Sciatic nerve (tissue), 2 donors: ENCODE data around the gene TMCO4. TPM values are rescaled to one million over a fixed set of nuclear protein-coding genes. Genes with fewer than 3 reads are reported as not detected.
A peak's percentile ranks its signal among the peaks of the same experiment; 100 is the strongest.

Experiments used
- ATAC-seq: fragments of 200-7000 bp; cut with Tn5 transposase; one replicate; pipeline ENCODE4 v1.9.1; 2020; ENCODE audit warnings: mild to moderate bottlenecking, moderate library complexity
- DNase-seq: peaks from one replicate; pipeline ENCODE4 v3.0.0-alpha.2; 2020; ENCODE audit warnings: low spot score
- intact Hi-C: fragments of 100-400 bp; cut with DNase I; formaldehyde crosslinking; loops from one replicate; pipeline ENCODE4 v1.14.2; 2022
- total RNA-seq: library from RNA; stranded (reverse); fragmentation: NEBNext Ultra II Directional; extraction: Animal tissue kit (Norgen Biotek cat#: 25700); gene quantifications from one replicate; pipeline ENCODE4 v1.2.1, GENCODE V29; 2021
- donor health status: DM: no; HTN: no; CAD: no.
- donor health status: DM: no; HTN: no; CAD: no.

Gene TMCO4
- total RNA-seq, 1 donor from 2014 or later = 23.0 TPM

GRCh38 chr1:19706136-19706535 is 93.6 kb downstream of the TMCO4 start:
- intact Hi-C loops = no loop called here
- no peak for DNase-seq
- ATAC-seq = no peak

GRCh38 chr1:19705464-19705863 is 94.3 kb downstream of the TMCO4 start:
- no peak for ATAC-seq
- intact Hi-C loops = no loop called here
- DNase-seq = no peak

GRCh38 chr1:19704247-19705113 is 95.2 kb downstream of the TMCO4 start:
- peak; percentile 86 for DNase-seq
- intact Hi-C loops = no loop called here
- ATAC-seq = peak; percentile 91

DNA sequence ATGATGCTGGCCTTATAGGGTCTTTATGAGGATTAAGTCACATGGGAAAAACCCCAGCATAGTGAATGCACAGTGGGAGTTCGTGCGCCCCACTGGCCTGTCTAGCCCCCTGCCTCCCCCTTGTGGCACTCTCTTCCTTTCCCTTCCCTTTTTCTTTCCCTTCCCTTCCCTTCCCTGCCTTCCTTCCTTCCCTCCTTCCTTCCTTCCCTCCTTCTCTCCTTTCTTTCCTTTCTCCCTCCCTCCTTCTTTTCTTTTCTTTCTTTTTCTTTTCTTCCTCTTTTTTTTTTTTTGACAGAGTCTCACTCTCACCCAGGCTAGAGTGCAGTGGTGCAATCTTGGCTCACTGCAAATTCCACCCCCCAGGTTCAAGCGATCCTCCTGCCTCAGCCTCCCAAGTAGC is 96.4 kb downstream of the TMCO4 start:
- intact Hi-C loops = no loop called here
- DNase-seq = no peak
- no peak for ATAC-seq

GRCh38 chr1:19700079-19700777 is 99.5 kb downstream of the TMCO4 start:
- intact Hi-C loops = no loop called here
- no peak for DNase-seq
- no peak for ATAC-seq

GRCh38 chr1:19698181-19698580 is 101.5 kb downstream of the TMCO4 start:
- intact Hi-C loops = no loop called here
- no peak for DNase-seq
- ATAC-seq = no peak

- DNase-seq (no peak), ATAC-seq (no peak)
- intact Hi-C loops = no loop called here
Measured at GRCh38 chr1:19696820-19697219, 102.9 kb downstream of the TMCO4 start.

DNA sequence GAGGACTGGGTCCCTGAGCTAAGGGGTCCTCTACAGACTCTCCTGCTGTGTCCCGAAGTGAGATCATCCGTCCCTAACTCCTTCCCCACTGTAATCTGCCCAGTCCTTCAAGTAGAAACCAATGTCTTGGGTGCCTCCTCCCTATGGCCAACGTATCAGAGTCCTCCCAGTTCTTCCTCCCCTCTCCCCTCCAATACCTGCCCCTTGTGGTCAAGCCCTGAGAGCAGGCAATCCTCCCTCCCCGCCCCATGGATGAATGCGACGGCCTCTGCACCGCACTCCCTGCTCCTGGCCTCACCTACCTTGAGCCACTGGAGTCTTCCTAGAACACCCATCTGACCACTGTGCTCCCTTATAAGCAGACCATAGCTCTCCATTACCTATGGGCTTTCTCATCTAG is 103.9 kb downstream of the TMCO4 start:
- ATAC-seq = no peak
- intact Hi-C loops = no loop called here
- DNase-seq = no peak

GRCh38 chr1:19694298-19694697 is 105.4 kb downstream of the TMCO4 start:
- intact Hi-C loops = no loop called here
- DNase-seq (no peak), ATAC-seq (no peak)

- intact Hi-C loops = no loop called here
- ATAC-seq (no peak), DNase-seq (no peak)
Measured at GRCh38 chr1:19690342-19690741, 109.4 kb downstream of the TMCO4 start.

DNA sequence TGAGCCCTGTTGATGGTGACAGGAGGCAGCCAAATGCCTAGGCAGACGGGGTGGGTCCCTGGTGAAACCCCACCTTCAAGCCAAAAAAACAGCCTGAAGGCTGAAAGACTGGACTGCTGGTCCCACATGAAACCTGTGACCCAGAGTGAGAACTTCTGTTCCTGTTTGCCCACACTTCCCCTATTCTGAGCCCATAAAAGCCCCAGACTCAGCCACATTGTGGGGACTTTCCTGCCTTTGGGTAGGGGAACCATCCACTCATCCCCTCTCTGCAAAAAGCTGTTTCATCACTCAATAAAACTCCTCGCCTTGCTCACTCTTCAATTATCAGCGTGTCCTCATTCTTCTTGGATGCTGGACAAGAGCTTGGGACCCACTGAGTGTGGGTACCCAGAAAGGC is 109.9 kb downstream of the TMCO4 start:
- ATAC-seq = no peak
- intact Hi-C loops = no loop called here

DNA sequence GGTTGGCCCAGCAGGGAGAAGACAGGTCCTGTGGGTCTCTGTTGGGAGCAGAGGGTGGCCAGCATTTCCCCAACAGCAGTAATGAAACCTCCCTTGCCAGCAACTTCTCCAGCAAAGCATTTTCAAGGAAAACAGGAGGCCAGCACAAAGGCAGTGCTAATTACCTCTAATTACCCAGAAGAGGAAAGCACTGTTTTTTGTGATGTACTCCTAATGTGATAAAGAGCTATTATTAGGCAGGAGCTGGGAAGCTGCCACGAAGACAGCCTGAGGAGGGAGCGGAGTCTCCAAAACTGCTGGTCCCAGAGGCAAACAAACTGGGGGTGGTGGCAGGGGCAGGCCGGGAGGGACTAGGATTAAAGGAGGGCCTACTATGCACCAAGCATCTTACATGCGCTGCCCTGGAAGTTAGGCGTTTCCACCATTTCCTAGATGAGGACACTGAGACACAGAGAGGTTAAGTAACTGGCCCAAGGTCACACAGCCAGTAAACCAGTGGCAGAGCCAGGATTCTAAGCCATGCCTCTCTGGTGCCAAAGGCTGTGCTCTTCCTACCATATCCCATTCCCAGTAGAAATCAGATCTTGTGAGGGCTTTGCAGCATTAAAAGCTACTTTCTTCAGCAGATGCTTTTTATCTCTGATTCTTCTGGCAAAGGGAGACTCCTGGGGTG is 110.5 kb downstream of the TMCO4 start:
- ATAC-seq (no peak), DNase-seq (no peak)
- intact Hi-C loops = no loop called here

More for the DNA sequence above, 109.9 kb downstream of the TMCO4 start:
- no peak for DNase-seq

- ATAC-seq = no peak
- intact Hi-C loops = no loop called here
- DNase-seq = no peak
Measured at GRCh38 chr1:19688041-19688842, 111.5 kb downstream of the TMCO4 start.

DNA sequence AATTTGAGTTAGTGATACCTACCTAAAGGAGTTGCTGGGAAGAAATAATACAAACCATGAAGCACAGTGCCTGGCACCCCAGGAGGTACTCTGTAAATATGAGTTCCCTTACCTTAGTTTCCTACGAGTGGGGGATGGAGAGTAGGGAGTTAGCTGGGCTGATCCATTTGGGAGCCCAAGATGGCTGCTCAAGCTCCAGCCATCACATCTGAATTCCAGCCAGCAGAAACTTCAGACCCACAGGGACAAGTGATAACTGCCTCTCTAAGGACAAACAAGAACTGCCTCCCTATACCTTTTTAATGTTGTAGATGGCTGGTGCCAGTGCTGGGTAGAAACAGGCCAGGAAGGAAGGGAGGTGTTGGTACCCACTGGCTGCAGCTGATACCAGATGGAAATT is 112.3 kb downstream of the TMCO4 start:
- intact Hi-C loops = no loop called here
- ATAC-seq (no peak), DNase-seq (no peak)

DNA sequence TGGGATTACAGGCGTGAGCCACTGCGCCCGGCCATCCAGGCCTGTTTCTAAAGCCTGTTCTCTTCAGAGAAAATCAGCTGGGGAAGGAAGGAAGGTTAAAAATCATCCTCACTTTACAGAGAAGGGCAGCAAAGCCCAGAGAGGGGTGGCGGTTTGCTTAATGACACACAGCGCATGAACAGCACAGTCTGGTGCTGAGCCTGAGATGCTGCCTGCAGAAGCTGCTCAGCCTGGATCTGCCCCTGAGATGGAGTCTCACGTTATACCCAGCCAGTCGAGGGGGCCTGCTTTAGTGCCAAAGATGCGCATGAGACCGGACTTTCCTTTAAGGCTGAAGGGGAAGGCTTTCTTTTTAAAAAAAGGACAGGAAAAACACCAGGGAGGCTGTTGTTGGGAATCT is 113.7 kb downstream of the TMCO4 start:
- intact Hi-C loops = no loop called here
- ATAC-seq = no peak
- DNase-seq = no peak

DNA sequence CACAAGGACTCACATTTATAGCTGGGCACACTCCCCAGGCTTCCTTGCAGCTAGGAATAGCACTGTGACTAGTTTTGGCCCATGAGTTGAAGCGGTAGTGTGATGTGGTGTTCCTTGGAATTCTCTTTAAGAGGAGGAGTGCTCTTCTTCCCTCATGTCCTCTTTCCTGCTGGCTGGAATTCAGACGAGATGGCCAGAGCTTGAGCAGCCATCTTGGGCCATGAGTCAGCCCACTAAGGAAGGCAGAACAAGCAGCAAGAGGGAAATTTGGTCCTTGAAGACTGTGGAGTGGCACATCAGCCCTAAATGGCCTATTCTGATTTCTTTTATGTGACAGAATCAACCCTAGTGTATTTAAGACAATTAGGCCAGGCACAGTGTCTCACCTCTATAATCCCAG is 115.0 kb downstream of the TMCO4 start:
- intact Hi-C loops = no loop called here
- no peak for ATAC-seq
- DNase-seq = no peak

DNA sequence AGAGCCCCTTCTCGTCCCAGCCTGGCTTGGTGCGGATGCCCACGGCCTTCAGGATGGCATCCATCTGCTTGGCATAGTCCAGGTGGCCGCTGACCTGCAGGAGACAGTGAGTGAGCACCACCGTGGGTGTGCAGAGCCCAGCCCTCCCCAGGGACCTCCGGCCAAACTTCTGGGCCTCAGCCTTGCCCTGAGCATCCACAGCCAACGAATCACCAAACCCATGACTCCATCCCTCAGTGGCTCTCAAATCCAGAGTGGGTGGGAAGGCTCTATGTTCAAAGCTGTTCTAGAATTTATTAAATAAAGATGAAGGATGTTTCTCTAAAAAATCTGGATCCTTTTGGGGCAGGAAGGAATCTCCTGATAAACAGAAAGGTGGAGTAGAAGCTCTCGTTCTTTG is 116.4 kb downstream of the TMCO4 start:
- DNase-seq (no peak), ATAC-seq (no peak)
- intact Hi-C loops = no loop called here

GRCh38 chr1:19682901-19683300 is 116.8 kb downstream of the TMCO4 start:
- intact Hi-C loops = no loop called here
- ATAC-seq = no peak
- no peak for DNase-seq

DNA sequence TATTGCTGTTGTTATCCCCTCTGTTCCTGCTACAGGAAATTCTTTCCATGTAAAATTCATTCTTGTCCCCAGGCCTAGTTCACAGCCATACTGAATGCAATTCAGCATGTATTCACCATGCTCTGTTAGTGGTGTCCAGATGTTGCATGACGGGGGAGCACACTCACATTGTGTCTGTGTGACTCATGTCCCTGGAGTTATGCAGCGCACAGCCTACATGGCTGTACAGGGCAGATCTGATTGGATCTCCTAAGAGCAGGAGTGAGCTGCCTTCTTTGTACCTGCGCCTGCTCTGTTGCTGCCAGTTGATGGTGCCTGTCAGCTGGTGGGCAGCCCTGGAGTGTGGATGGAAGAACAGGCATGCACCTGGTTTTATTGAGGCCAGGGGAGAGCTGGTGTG is 117.5 kb downstream of the TMCO4 start:
- DNase-seq (no peak), ATAC-seq (no peak)
- intact Hi-C loops = no loop called here
